Measurements from ENCODE around the gene GOLGA8K.
"Not testable (repeated sequence)": the region's sequence is repeated elsewhere in the genome, so short reads cannot be mapped to it uniquely, and the experiment has no call there.

GOLGA8K gene, protein sequence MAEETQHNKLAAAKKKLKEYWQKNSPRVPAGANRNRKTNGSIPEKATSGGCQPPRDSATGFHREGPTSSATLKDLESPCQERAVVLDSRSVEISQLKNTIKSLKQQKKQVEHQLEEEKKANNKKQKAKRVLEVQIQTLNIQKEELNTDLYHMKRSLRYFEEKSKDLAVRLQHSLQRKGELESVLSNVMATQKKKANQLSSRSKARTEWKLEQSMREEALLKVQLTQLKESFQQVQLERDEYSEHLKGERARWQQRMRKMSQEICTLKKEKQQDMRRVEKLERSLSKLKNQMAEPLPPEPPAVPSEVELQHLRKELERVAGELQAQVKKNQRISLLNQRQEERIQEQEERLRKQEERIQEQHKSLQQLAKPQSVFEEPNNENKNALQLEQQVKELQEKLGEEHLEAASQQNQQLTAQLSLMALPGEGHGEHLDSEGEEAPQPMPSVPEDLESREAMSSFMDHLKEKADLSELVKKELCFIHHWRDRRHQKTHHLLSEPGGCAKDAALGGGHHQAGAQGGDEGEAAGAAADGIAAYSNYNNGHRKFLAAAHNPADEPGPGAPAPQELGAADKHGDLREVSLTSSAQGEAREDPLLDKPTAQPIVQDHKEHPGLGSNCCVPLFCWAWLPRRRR

DNA sequence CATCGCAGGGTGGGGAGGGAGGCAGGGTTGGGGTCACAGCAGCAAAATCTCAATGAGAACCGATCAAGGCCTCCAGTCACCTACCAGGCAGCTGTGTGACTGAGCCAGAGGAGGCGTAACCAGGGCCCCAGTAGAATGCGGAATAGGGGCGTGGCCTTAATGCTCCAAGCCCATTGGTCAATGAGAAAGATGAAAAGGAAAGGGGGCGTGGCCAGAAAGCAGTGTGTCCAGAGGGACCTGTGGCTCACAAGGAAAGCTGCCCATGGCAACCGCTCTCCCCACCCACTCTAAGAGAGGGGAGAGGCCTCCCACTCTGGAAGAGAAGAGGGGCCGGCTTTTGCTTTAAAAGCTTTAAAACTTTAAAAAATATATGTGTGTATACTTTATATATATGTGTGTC is at the start of gene GOLGA8K:
TSS of gene GOLGA8K (minus strand) at position 101 of the 400 bp plus-strand sequence. CDS start at position 3, 98 bp downstream.
- H3K9me3 ChIP-seq; H3K27me3 ChIP-seq (ENCODE audit: low read depth); H3K4me1 ChIP-seq; H3K4me3 ChIP-seq; DNase-seq (ENCODE audit: low spot score in 2 of 2); H3K36me3 ChIP-seq (replicated peaks); in situ Hi-C loops (cut with MboI; ENCODE audit: low sequenced_read_pairs): not testable (repeated sequence)

DNA sequence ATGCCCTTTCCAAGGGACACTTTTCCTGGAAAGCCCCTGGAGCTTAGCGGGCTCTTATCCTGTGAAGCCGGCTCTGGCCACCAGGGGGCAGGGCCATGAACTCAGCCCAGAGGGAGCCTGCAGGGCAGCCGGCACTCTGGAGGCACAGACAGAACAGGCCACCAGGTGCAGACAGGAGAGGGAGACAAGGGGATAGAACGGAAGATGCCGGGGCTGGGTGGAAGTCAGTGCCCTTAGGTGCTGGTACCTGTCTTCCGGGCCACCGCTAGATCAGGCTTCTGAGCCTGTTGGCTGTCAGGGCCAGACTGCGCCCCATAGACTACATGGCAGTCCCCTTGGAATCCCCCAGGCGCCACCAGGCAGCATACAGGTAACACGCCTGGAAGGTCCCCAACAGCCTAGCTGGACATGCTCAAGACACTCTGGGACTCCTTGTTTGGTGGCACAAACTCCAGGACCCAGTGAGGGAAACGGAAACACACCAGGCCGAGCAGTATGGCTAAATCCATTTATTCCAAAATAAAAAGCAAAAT is 37.4 kb upstream of the GOLGA8K start:
- in situ Hi-C loops (cut with MboI; ENCODE audit: low sequenced_read_pairs); H3K4me3 ChIP-seq; DNase-seq (ENCODE audit: low spot score in 2 of 2); H3K9me3 ChIP-seq; H3K27me3 ChIP-seq (ENCODE audit: low read depth); H3K36me3 ChIP-seq (replicated peaks); H3K4me1 ChIP-seq: not testable (repeated sequence)

- DNase-seq (ENCODE audit: low spot score in 2 of 2); H3K36me3 ChIP-seq (replicated peaks); in situ Hi-C loops (cut with MboI; ENCODE audit: low sequenced_read_pairs); H3K4me1 ChIP-seq; H3K9me3 ChIP-seq; H3K4me3 ChIP-seq; H3K27me3 ChIP-seq (ENCODE audit: low read depth): not testable (repeated sequence)
These were observed 31.2 kb upstream of the GOLGA8K start for GRCh38 chr15:32434102-32434963.

DNA sequence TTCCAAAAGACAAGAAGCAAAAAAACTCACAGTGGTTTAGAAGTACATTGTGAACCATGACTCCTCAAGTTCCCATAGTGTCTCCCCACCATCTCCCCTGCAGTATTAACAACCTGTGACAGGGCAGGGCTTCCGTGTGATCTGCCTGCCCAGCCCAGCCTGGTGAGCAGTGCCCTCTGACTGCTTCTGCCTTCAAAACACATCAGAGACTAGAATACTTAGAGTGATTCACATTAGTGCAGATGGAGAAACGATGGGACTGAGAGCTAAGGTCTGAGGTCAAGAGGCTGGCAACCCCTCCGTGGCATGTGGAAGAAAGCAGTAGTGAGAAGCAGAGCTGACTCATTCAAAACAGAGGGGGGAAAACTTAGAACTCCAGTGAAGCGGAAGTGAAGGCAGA is 24.5 kb upstream of the GOLGA8K start:
- H3K27me3 ChIP-seq (ENCODE audit: low read depth); DNase-seq (ENCODE audit: low spot score in 2 of 2); H3K4me1 ChIP-seq; H3K9me3 ChIP-seq; H3K4me3 ChIP-seq; H3K36me3 ChIP-seq (replicated peaks); in situ Hi-C loops (cut with MboI; ENCODE audit: low sequenced_read_pairs): not testable (repeated sequence)

DNA sequence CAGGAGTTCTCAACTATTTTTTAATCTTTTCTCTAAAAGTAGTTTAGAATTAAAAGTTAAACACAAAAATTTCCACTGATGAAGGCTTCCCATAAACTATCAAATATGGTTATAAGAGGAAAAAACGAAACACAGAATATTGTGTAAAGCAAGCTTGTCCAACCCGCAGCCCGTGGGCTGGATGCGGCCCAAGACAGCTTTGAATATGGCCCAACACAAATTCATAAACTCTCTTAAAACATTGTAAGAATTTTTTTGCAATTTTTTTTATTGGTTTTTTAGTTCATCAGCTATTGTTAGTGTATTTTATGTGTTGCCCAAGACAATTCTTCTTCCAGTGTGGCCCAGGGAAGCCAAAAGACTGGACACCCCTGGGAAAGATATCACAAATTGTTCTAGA is 23.4 kb upstream of the GOLGA8K start:
- H3K4me1 ChIP-seq; H3K9me3 ChIP-seq; H3K4me3 ChIP-seq; in situ Hi-C loops (cut with MboI; ENCODE audit: low sequenced_read_pairs); H3K27me3 ChIP-seq (ENCODE audit: low read depth); H3K36me3 ChIP-seq (replicated peaks); DNase-seq (ENCODE audit: low spot score in 2 of 2): not testable (repeated sequence)

- H3K9me3 ChIP-seq; H3K36me3 ChIP-seq (replicated peaks); DNase-seq (ENCODE audit: low spot score in 2 of 2); in situ Hi-C loops (cut with MboI; ENCODE audit: low sequenced_read_pairs); H3K27me3 ChIP-seq (ENCODE audit: low read depth); H3K4me3 ChIP-seq; H3K4me1 ChIP-seq: not testable (repeated sequence)
These were observed 4.8 kb upstream of the GOLGA8K start for GRCh38 chr15:32407903-32408302.

- H3K36me3 ChIP-seq (replicated peaks); in situ Hi-C loops (cut with MboI; ENCODE audit: low sequenced_read_pairs); H3K9me3 ChIP-seq; H3K4me1 ChIP-seq; DNase-seq (ENCODE audit: low spot score in 2 of 2); H3K27me3 ChIP-seq (ENCODE audit: low read depth); H3K4me3 ChIP-seq: not testable (repeated sequence)
These were observed 6.6 kb downstream of the GOLGA8K start for GRCh38 chr15:32396522-32396921.

DNA sequence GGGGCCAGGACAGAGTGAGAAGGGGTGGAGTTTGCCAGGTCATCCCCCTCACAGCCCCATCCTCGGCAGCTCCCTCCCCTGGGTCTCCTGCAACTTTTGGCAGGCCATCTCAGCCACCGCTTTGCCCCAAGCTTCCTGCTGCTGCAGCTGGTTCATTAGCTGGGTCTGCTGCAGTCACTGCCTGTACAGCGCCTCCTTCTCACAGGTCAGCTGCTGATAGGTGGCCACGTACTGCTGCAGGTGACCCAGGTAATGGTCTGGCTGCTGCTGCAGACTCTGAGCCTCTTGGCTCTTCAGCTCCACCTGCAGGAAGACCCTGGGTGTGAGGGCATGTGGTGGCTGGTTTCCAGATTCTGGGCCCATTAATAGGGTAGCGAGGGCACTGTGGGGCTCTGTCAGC is 8.3 kb downstream of the GOLGA8K start:
- DNase-seq (ENCODE audit: low spot score in 2 of 2); in situ Hi-C loops (cut with MboI; ENCODE audit: low sequenced_read_pairs); H3K27me3 ChIP-seq (ENCODE audit: low read depth); H3K4me1 ChIP-seq; H3K36me3 ChIP-seq (replicated peaks); H3K9me3 ChIP-seq; H3K4me3 ChIP-seq: not testable (repeated sequence)

DNA sequence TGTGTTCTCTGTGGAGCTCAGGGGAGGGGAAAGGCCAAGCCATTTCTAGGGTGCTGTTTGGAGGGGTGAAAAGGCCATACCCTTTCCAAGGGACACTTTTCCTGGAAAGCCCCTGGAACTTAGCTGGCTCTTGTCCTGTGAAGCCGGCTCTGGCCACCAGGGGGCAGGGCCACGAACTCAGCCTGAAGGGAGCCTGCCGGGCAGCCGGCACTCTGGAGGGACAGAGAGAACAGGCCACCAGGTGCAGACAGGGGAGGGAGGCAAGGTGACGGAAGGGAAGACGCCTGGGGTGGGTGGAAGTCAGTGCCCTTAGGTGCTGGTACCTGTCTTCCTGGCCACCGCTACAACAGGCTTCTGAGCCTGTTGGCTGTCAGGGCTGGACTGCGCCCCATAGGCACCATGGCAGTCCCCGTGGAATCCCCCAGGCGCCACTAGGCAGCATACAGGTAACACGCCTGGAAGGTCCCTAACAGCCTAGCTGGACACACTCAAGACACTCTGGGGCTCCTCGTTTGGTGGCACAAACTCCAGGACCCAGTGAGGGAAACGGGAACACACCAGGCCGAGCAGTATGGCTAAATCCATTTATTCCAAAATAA is 14.9 kb downstream of the GOLGA8K start:
- H3K4me1 ChIP-seq; in situ Hi-C loops (cut with MboI; ENCODE audit: low sequenced_read_pairs); DNase-seq (ENCODE audit: low spot score in 2 of 2): not testable (repeated sequence)

DNA sequence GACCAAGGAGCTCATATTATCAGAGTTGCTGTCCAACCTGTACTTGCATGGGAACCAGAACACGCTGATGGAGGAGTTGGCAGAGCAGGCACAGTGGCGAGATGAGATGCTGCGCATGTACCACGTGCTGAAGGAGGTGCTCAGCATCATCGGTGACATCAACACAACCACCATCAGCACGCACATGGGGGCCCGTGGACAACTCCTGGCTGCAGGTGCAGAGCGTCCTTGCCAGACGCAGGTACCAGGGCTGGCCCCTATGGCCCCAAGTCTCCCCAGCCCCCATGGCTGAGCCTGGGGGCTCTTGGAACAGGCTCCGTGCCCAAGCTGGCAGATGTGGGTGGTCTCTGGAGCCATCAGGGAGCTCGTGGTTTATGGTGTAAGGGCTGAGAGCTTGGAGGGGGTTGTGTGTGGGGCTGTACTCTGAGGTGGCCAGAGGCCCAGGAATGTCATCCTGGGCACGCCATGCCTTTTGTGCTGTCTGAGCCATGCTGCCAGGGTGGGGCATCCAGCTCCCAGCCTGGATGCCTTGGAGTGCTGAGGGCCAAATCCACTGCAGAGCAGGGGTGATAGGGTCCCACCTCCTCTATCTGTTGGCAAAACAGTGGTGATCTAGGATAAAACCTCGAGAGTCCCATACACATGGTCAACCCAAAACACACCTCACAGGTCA is 17.1 kb downstream of the GOLGA8K start:
- DNase-seq (ENCODE audit: low spot score in 2 of 2); H3K9me3 ChIP-seq; in situ Hi-C loops (cut with MboI; ENCODE audit: low sequenced_read_pairs); H3K36me3 ChIP-seq (replicated peaks); H3K27me3 ChIP-seq (ENCODE audit: low read depth); H3K4me1 ChIP-seq; H3K4me3 ChIP-seq: not testable (repeated sequence)

More for the DNA sequence above, 14.9 kb downstream of the GOLGA8K start:
- not testable (repeated sequence) for H3K4me3 ChIP-seq; H3K9me3 ChIP-seq; H3K27me3 ChIP-seq (ENCODE audit: low read depth); H3K36me3 ChIP-seq (replicated peaks)

GRCh38 chr15:32374185-32374584 is 28.9 kb downstream of the GOLGA8K start:
- H3K4me3 ChIP-seq; in situ Hi-C loops (cut with MboI; ENCODE audit: low sequenced_read_pairs); H3K9me3 ChIP-seq; H3K4me1 ChIP-seq; H3K36me3 ChIP-seq (replicated peaks); DNase-seq (ENCODE audit: low spot score in 2 of 2); H3K27me3 ChIP-seq (ENCODE audit: low read depth): not testable (repeated sequence)

- DNase-seq (ENCODE audit: low spot score in 2 of 2); in situ Hi-C loops (cut with MboI; ENCODE audit: low sequenced_read_pairs); H3K4me1 ChIP-seq; H3K36me3 ChIP-seq (replicated peaks); H3K9me3 ChIP-seq; H3K27me3 ChIP-seq (ENCODE audit: low read depth); H3K4me3 ChIP-seq: not testable (repeated sequence)
These were observed 29.4 kb downstream of the GOLGA8K start for GRCh38 chr15:32373707-32374106.

GRCh38 chr15:32372075-32372474 is 31.0 kb downstream of the GOLGA8K start:
- DNase-seq (ENCODE audit: low spot score in 2 of 2); H3K27me3 ChIP-seq (ENCODE audit: low read depth); H3K36me3 ChIP-seq (replicated peaks); H3K4me1 ChIP-seq; in situ Hi-C loops (cut with MboI; ENCODE audit: low sequenced_read_pairs); H3K4me3 ChIP-seq; H3K9me3 ChIP-seq: not testable (repeated sequence)

Data from HAP-1 (cell line).